ENCODE measurements around the gene HOXD9. TPM values are rescaled to one million over a fixed set of nuclear protein-coding genes. Genes with fewer than 3 reads are reported as not detected.

The HOXD9 gene
- total RNA-seq, 1 donor from 2014 or later: not detected

DNA sequence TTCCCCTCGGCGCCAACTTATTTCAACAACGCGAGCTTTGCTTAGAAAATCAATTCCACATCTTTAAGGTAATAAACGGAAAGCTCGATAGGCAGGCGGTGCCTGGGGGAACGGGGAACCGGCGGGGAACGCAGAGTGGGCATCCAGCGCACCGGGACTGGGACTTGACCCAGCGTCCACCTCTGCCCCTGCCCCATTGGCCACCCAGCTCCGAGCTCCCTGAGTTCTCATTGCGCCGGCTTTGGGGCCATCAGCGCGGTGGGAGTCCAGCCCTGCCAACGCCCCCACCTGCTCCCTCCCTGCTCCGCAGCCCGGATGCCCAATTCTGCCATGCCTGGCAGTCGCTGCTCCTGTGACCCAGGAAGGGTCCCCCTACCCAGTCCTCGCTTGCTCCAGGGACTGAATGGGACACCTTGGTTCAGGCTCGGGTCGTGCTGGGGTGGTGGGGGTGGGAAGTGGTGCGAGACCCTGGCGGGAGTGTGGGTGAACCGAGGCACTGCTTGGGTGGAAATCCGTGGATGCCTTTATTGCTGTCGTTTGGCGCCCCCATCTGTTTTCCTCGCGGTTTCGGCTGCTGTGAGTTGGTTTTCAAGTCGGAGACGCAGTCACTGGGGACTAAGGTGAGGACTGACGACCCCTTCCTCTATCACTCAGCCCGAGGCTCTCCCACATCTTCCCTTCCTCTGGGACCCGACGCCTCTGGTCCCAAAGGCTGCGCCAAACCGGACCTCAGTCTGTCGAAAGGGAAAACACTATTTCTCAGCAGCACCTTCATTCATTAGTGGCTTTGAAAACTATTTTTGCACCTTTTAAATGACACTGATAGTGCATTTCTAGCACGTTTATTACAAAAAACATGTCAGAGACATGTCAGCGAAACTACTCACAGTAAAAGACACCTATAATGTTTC, 36.4 kb upstream of the HOXD9 start:
- DNase-seq (ENCODE audit: extremely low spot score, unreplicated experiment): no peak
- Mint-ChIP-seq H3K27me3 (ENCODE audit: unreplicated experiment) (peaks cover 96% of the 10 kb centered on the region), H3K36me3 (ENCODE audit: unreplicated experiment) (no peaks in the 10 kb centered on the region), H3K4me1 (ENCODE audit: unreplicated experiment) (peaks cover 25% of the 10 kb centered on the region), H3K4me3 (ENCODE audit: unreplicated experiment) (no peak overlapping the region), H3K27ac (ENCODE audit: unreplicated experiment) (no peak overlapping the region), H3K9me3 (ENCODE audit: unreplicated experiment) (no peaks in the 10 kb centered on the region)
- TF ChIP-seq CTCF (IDR thresholded peaks at IDR 0.05): peak; percentile 45

- no peak for TF ChIP-seq CTCF (IDR thresholded peaks at IDR 0.05)
- Mint-ChIP-seq H3K36me3 (ENCODE audit: unreplicated experiment) (no peaks in the 10 kb centered on the region), H3K27ac (ENCODE audit: unreplicated experiment) (no peak overlapping the region), H3K4me1 (ENCODE audit: unreplicated experiment) (peaks cover 33% of the 10 kb centered on the region), H3K9me3 (ENCODE audit: unreplicated experiment) (no peaks in the 10 kb centered on the region), H3K27me3 (ENCODE audit: unreplicated experiment) (peaks cover 95% of the 10 kb centered on the region), H3K4me3 (ENCODE audit: unreplicated experiment) (peak overlapping the region; percentile 79)
- peak; percentile 36 for DNase-seq (ENCODE audit: extremely low spot score, unreplicated experiment)
These were observed 35.0 kb upstream of the HOXD9 start for GRCh38 chr2:176087330-176088047.

- H3K27ac Mint-ChIP-seq (ENCODE audit: unreplicated experiment): no peak overlapping the region
- H3K9me3 Mint-ChIP-seq (ENCODE audit: unreplicated experiment): no peaks in the 10 kb centered on the region
- no peak for DNase-seq (ENCODE audit: extremely low spot score, unreplicated experiment)
- peaks cover 29% of the 10 kb centered on the region for H3K4me1 Mint-ChIP-seq (ENCODE audit: unreplicated experiment)
- TF ChIP-seq CTCF (IDR thresholded peaks at IDR 0.05): peak; percentile 73
- peak overlapping the region; percentile 79 for H3K4me3 Mint-ChIP-seq (ENCODE audit: unreplicated experiment)
- H3K36me3 Mint-ChIP-seq (ENCODE audit: unreplicated experiment): no peaks in the 10 kb centered on the region
- H3K27me3 Mint-ChIP-seq (ENCODE audit: unreplicated experiment): peaks cover 90% of the 10 kb centered on the region
These were observed 34.2 kb upstream of the HOXD9 start for GRCh38 chr2:176088048-176088936.

- no peaks in the 10 kb centered on the region for H3K9me3 Mint-ChIP-seq (ENCODE audit: unreplicated experiment)
- no peak overlapping the region for H3K27ac Mint-ChIP-seq (ENCODE audit: unreplicated experiment)
- no peak overlapping the region for H3K4me3 Mint-ChIP-seq (ENCODE audit: unreplicated experiment)
- H3K36me3 Mint-ChIP-seq (ENCODE audit: unreplicated experiment): no peaks in the 10 kb centered on the region
- H3K27me3 Mint-ChIP-seq (ENCODE audit: unreplicated experiment): peaks cover 90% of the 10 kb centered on the region
- DNase-seq (ENCODE audit: extremely low spot score, unreplicated experiment): no peak
- no peak for TF ChIP-seq CTCF (IDR thresholded peaks at IDR 0.05)
- peaks cover 31% of the 10 kb centered on the region for H3K4me1 Mint-ChIP-seq (ENCODE audit: unreplicated experiment)
These were observed 33.3 kb upstream of the HOXD9 start for GRCh38 chr2:176088937-176089842.
